AG10803 (cell line): ENCODE measurements around the gene ATMIN.

Experiments used
- DNase-seq: peaks from one replicate; pipeline ENCODE4 v3.0.0; 2010; ENCODE audit warnings: low read depth
- H3K4me3 ChIP-seq: 2 replicates; pipeline ENCODE4 v1.5.1; 2011; ENCODE audit warnings: mild to moderate bottlenecking, low read length, control low read depth
- TF ChIP-seq, protein P1 (sequence below): conservative IDR thresholded peaks from 2 replicates; pipeline ENCODE4 v1.5.1; 2011; ENCODE audit warnings: mild to moderate bottlenecking, low read length, control low read depth, inconsistent platforms

ATMIN gene

DNA sequence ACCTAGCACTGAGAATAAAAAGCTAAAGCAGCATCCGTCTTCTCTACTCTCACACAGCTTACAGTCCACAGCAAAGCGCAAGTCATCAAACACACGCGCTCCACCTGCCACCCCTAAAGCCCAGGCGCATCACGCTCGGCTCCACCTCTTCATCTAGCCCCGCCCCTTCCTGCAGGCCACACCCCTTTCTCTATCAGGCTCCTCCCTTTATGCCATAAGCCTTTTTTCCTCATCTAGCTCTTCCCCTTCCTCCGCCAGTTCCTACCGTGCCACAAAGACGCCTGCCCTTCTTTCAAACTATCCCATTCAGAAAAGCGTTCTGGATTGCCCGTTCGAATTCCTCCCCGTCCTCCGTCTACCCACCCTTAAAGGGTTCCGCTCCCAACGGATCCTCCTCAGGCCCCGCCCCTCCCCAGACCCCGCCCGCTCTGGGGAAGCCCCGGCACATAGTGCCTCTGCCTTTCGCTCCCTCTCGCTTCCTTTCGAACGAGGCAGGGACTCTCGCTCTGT lies 41.0 kb downstream of the ATMIN start:
- TF ChIP-seq, protein P1, sequence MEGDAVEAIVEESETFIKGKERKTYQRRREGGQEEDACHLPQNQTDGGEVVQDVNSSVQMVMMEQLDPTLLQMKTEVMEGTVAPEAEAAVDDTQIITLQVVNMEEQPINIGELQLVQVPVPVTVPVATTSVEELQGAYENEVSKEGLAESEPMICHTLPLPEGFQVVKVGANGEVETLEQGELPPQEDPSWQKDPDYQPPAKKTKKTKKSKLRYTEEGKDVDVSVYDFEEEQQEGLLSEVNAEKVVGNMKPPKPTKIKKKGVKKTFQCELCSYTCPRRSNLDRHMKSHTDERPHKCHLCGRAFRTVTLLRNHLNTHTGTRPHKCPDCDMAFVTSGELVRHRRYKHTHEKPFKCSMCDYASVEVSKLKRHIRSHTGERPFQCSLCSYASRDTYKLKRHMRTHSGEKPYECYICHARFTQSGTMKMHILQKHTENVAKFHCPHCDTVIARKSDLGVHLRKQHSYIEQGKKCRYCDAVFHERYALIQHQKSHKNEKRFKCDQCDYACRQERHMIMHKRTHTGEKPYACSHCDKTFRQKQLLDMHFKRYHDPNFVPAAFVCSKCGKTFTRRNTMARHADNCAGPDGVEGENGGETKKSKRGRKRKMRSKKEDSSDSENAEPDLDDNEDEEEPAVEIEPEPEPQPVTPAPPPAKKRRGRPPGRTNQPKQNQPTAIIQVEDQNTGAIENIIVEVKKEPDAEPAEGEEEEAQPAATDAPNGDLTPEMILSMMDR: no peak
- DNase-seq: peak; percentile 73

DNA sequence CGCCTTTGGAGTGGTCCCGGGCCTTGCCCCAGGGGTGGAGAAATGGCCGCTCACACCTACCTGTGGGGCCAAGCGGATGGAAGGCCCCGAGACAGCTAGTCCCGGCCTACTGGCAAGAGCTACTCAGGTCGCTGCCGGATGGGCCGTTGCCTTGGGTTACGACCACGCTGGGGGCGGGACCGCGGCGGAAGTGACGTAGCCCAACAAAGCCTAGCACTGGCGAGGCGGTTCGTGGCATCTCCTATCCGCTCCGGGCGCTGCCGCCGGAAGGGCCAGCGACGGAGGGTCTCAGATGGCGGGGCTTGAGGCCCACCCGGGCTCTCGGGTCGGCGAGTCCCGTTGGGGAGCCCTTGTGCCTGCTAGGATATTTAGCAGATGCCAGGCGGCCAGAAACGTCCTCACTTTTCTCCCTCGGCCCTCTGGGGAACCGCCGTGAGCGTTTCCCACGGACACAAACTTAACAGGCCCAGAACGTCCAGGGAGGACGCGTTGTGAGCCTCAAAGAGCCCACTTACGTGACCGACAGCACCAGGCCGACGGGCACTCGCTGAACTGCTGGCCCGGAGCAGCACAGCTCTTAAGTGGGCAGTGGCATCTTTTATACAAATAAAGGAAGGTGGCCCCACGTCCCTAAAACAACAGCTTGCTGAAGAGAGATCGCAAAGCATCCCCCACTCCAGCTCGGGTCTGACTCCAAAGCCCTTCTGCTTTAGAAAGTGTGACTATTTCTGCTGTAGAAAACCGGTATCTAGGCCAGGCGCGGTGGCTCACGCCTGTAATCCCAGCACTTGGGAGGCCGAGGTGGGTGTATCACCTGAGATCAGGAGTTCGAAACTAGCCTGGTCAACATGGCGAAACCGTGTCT lies 41.7 kb downstream of the ATMIN start, which contains the start of gene C16orf46:
TSS of gene C16orf46 (minus strand) at position 163 of the 865 bp plus-strand sequence. CDS start 13,283 bp downstream, outside the sequence.
- TF ChIP-seq, protein P1: no peak
- peak within 1 kb of the TSS; percentile 93 for H3K4me3 ChIP-seq
- DNase-seq: peak; percentile 94

More for the DNA sequence above, 41.0 kb downstream of the ATMIN start:
- peak overlapping the region; percentile 93 for H3K4me3 ChIP-seq

GRCh38 chr16:81080233-81080632 lies 44.6 kb downstream of the ATMIN start:
- no peak for DNase-seq
- no peak overlapping the region for H3K4me3 ChIP-seq
- TF ChIP-seq, protein P1: no peak

DNA sequence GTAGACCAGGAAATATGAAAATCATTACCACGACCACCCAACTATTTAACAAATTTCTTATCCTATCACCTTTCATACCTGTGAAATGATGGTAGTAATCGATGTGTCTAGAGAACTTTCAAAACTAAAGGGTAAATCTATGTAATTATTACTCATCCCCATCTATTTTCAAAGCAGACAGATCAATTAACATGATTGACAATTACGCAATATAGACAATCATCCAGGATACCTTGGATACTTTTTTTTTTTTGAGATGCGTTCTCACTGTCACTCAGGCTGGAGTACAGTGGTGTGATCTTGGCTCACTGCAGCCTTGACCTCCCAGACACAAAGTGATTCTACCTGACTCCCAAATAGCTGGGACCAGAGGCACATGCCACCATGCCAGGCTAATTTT lies 45.4 kb downstream of the ATMIN start:
- H3K4me3 ChIP-seq: no peak overlapping the region
- DNase-seq: no peak
- TF ChIP-seq, protein P1: no peak

GRCh38 chr16:81088836-81089235 lies 53.2 kb downstream of the ATMIN start:
- no peak for DNase-seq
- TF ChIP-seq, protein P1: no peak
- no peak overlapping the region for H3K4me3 ChIP-seq

GRCh38 chr16:81094771-81095251 lies 59.2 kb downstream of the ATMIN start:
- TF ChIP-seq, protein P1: no peak
- peak overlapping the region; percentile 74 for H3K4me3 ChIP-seq
- peak; percentile 36 for DNase-seq

DNA sequence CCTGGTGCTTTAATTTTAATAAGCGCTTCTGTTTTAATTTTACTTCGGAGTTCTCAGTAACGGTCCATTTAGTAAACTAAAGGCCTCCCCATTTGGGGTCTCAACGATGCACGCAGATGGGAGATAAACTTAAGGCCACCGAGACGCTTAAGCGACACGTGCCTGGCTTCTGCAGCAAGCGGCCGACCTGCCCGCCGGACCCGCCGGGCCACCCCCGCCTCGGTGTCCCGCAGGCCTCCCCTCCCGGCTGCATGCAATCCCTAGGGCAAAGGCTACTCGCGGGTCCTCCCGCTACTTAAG lies 60.0 kb downstream of the ATMIN start:
- TF ChIP-seq, protein P1: no peak
- peak overlapping the region; percentile 74 for H3K4me3 ChIP-seq
- no peak for DNase-seq
